CD14-positive monocyte (primary cell): Measurements from ENCODE around the gene EPS15. TPM values are rescaled to one million over a fixed set of nuclear protein-coding genes. Genes with fewer than 3 reads are reported as not detected.

Experiments used
- DNase-seq, 3 donors: peaks; one replicate each; pipeline ENCODE4 v3.0.0-alpha.2; 2011 to 2022
- H2AFZ ChIP-seq: 2 replicates; pipeline ENCODE4 v1.6.0; 2012; ENCODE audit warnings: mild to moderate bottlenecking, low read depth, low read length, inconsistent platforms; ENCODE audit not compliant: insufficient read depth, poor library complexity, severe bottlenecking
- H3K27ac ChIP-seq, 2 donors: 1 replicate in 1 of 2; 2 replicates in 1 of 2; pipeline ENCODE4 v1.5.1; 2012 to 2013; ENCODE audit warnings: low read length in 2 of 2, control low read depth in 1 of 2, inconsistent platforms in 1 of 2, low read depth in 1 of 2, mild to moderate bottlenecking in 1 of 2
- H3K27me3 ChIP-seq, 2 donors: one replicate each; pipeline versions ENCODE4 v1.6.0 to v1.6.1; 2011 to 2013; ENCODE audit warnings: low read length in 2 of 2; ENCODE audit not compliant: control insufficient read depth in 2 of 2, insufficient read depth in 2 of 2
- H3K36me3 ChIP-seq, 2 donors: replicated peaks in 1 of 2; 1 replicate in 1 of 2; 2 replicates in 1 of 2; pipeline versions ENCODE4 v1.5.1 to v1.6.1; 2012 to 2013; ENCODE audit warnings: low read length in 2 of 2, control low read depth in 1 of 2, inconsistent platforms in 1 of 2, mild to moderate bottlenecking in 1 of 2; ENCODE audit not compliant: insufficient read depth in 2 of 2, control insufficient read depth in 1 of 2
- H3K4me1 ChIP-seq, 2 donors: 1 replicate in 1 of 2; 2 replicates in 1 of 2; pipeline versions ENCODE4 v1.5.1 to v1.6.1; 2012 to 2013; ENCODE audit warnings: low read length in 2 of 2, control low read depth in 1 of 2, inconsistent platforms in 1 of 2, mild to moderate bottlenecking in 1 of 2, moderate library complexity in 1 of 2; ENCODE audit not compliant: insufficient read depth in 2 of 2, control insufficient read depth in 1 of 2
- H3K4me2 ChIP-seq: replicated peaks from 2 replicates; pipeline ENCODE3; 2012; ENCODE audit warnings: low read length, moderate library complexity, mild to moderate bottlenecking; ENCODE audit not compliant: poor library complexity, severe bottlenecking; ENCODE audit errors: extremely low read depth
- H3K4me3 ChIP-seq, 3 experiments: fragments of 200-600 bp in 1 of 3; sonication (generic) in 1 of 3; replicated peaks in 1 of 3; 1 replicate in 2 of 3; 2 replicates in 1 of 3; pipeline ENCODE4 v1.5.1; 2011 to 2013; ENCODE audit warnings: low read length in 3 of 3, mild to moderate bottlenecking in 3 of 3, control low read depth in 2 of 3, low read depth in 2 of 3, inconsistent platforms in 1 of 3, moderate library complexity in 1 of 3
- H3K79me2 ChIP-seq: 2 replicates; pipeline ENCODE4 v1.6.0; 2012; ENCODE audit warnings: mild to moderate bottlenecking, control low read depth, inconsistent platforms, low read length, moderate library complexity; ENCODE audit not compliant: insufficient read depth
- H3K9ac ChIP-seq: 2 replicates; pipeline ENCODE4 v1.6.0; 2017; ENCODE audit warnings: low read length, mild to moderate bottlenecking; ENCODE audit not compliant: insufficient read depth, poor library complexity, severe bottlenecking
- H3K9me3 ChIP-seq, 2 donors: replicated peaks in 1 of 2; 1 replicate in 1 of 2; 2 replicates in 1 of 2; pipeline versions ENCODE4 v1.5.1 to v1.6.1; 2012 to 2013; ENCODE audit warnings: low read length in 2 of 2, control low read depth in 1 of 2; ENCODE audit not compliant: control insufficient read depth in 1 of 2, insufficient read depth in 1 of 2
- H4K20me1 ChIP-seq: 2 replicates; pipeline ENCODE4 v1.6.0; 2012; ENCODE audit warnings: mild to moderate bottlenecking, low read length, control low read depth, moderate library complexity; ENCODE audit not compliant: insufficient read depth
- H3K27ac Mint-ChIP-seq, 7 donors: one replicate each; pipeline ENCODE4 v1.8.0; 2020; ENCODE audit warnings: mild to moderate bottlenecking in 7 of 7, mixed read lengths in 7 of 7, moderate library complexity in 6 of 7, inconsistent platforms in 2 of 7
- H3K27me3 Mint-ChIP-seq, 3 donors: one replicate each; pipeline ENCODE4 v1.8.0; 2021 to 2022; ENCODE audit warnings: low read depth in 3 of 3, mild to moderate bottlenecking in 3 of 3, mixed read lengths in 3 of 3, moderate library complexity in 3 of 3, inconsistent platforms in 1 of 3
- H3K36me3 Mint-ChIP-seq, 2 donors: one replicate each; pipeline ENCODE4 v1.8.0; 2020; ENCODE audit warnings: mixed read lengths in 2 of 2, inconsistent platforms in 1 of 2, mild to moderate bottlenecking in 1 of 2
- H3K4me1 Mint-ChIP-seq: one replicate; pipeline ENCODE4 v1.8.0; 2020; ENCODE audit warnings: mild to moderate bottlenecking, mixed read lengths
- H3K4me3 Mint-ChIP-seq, 2 donors: one replicate each; pipeline ENCODE4 v1.8.0; 2020; ENCODE audit warnings: mild to moderate bottlenecking in 2 of 2, mixed read lengths in 2 of 2, moderate library complexity in 1 of 2
- H3K9me3 Mint-ChIP-seq, 7 donors: one replicate each; pipeline ENCODE4 v1.8.0; 2020 to 2022; ENCODE audit warnings: mixed read lengths in 7 of 7, mild to moderate bottlenecking in 6 of 7, moderate library complexity in 6 of 7, inconsistent platforms in 2 of 7
- WGBS: methylation state at CpG from one replicate; pipeline ENCODE4 v1.1.5; 2013; ENCODE audit warnings: missing lambda C conversion rate; ENCODE audit not compliant: insufficient coverage; 5-methylcytosine and 5-hydroxymethylcytosine counted together
- intact Hi-C, 2 donors: fragments of 100-400 bp; cut with micrococcal nuclease; formaldehyde crosslinking; loops; one replicate each; pipeline versions ENCODE4 v1.15.0 to v1.15.1; 2023
- polyA plus RNA-seq, 3 donors: library from polyadenylated mRNA; depleted of rRNA in 1 of 3; unstranded in 2 of 3; stranded (reverse) in 1 of 3; fragments of 300-500 nt in 2 of 3; fragments of >200 nt in 1 of 3; fragmentation: Illumina TruSeq in 2 of 3; gene quantifications; 1 replicate in 2 of 3; 2 replicates in 1 of 3; pipeline ENCODE4 v1.2.3, GENCODE V29; 2012 to 2021
- TF ChIP-seq, protein P1 (sequence below): fragments of 200-600 bp; IDR thresholded peaks from one replicate; pipeline ENCODE4 v1.8.0; 2022; ENCODE audit warnings: antibody characterized with exemption, mild to moderate bottlenecking

The EPS15 gene
- polyA plus RNA-seq, 3 donors = 26.7 to 53.6 (median 36.4) TPM

DNA sequence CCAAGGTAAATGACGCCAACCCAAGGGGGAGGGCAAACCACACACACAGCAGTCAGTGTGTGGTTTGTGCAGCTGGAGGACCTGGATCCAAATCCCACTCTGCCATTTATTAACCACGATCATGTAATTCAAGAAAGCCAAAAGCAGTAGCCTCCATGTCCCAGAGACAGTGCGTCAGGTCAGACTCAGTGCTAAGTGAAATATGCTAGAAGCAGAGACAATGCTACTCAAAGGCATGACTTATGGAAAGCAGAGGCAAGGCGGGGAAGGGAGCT, 202.3 kb downstream of the EPS15 start:
- H3K4me1 Mint-ChIP-seq = peaks cover 15% of the 10 kb centered on the region
- no peak for DNase-seq
- peaks cover 0 to 5% (median 0%) of the 10 kb centered on the region in 3 donors for H3K27me3 Mint-ChIP-seq
- 93% methylated on average over 2 of the region's 4 CpGs for WGBS
- no peak overlapping the region for H3K27ac ChIP-seq
- no peak overlapping the region for H3K27ac Mint-ChIP-seq
- intact Hi-C loops = no loop called here
- no peaks in the 10 kb centered on the region for H3K36me3 ChIP-seq
- peaks cover 10 to 12% of the 10 kb centered on the region in 2 donors for H3K4me1 ChIP-seq
- H3K9me3 ChIP-seq = no peaks in the 10 kb centered on the region
- no peaks in the 10 kb centered on the region for H3K36me3 Mint-ChIP-seq
- no peaks in the 10 kb centered on the region for H3K27me3 ChIP-seq
- no peaks in the 10 kb centered on the region for H3K79me2 ChIP-seq
- TF ChIP-seq, protein P1, sequence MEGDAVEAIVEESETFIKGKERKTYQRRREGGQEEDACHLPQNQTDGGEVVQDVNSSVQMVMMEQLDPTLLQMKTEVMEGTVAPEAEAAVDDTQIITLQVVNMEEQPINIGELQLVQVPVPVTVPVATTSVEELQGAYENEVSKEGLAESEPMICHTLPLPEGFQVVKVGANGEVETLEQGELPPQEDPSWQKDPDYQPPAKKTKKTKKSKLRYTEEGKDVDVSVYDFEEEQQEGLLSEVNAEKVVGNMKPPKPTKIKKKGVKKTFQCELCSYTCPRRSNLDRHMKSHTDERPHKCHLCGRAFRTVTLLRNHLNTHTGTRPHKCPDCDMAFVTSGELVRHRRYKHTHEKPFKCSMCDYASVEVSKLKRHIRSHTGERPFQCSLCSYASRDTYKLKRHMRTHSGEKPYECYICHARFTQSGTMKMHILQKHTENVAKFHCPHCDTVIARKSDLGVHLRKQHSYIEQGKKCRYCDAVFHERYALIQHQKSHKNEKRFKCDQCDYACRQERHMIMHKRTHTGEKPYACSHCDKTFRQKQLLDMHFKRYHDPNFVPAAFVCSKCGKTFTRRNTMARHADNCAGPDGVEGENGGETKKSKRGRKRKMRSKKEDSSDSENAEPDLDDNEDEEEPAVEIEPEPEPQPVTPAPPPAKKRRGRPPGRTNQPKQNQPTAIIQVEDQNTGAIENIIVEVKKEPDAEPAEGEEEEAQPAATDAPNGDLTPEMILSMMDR = no peak
- no peak overlapping the region for H2AFZ ChIP-seq
- H3K4me3 Mint-ChIP-seq = no peak overlapping the region
- no peak overlapping the region for H3K4me2 ChIP-seq
- no peak overlapping the region for H3K9ac ChIP-seq
- H3K4me3 ChIP-seq = no peak overlapping the region
- peaks cover 0 to 2% (median 0%) of the 10 kb centered on the region in 7 donors for H3K9me3 Mint-ChIP-seq
- H4K20me1 ChIP-seq = no peaks in the 10 kb centered on the region

DNA sequence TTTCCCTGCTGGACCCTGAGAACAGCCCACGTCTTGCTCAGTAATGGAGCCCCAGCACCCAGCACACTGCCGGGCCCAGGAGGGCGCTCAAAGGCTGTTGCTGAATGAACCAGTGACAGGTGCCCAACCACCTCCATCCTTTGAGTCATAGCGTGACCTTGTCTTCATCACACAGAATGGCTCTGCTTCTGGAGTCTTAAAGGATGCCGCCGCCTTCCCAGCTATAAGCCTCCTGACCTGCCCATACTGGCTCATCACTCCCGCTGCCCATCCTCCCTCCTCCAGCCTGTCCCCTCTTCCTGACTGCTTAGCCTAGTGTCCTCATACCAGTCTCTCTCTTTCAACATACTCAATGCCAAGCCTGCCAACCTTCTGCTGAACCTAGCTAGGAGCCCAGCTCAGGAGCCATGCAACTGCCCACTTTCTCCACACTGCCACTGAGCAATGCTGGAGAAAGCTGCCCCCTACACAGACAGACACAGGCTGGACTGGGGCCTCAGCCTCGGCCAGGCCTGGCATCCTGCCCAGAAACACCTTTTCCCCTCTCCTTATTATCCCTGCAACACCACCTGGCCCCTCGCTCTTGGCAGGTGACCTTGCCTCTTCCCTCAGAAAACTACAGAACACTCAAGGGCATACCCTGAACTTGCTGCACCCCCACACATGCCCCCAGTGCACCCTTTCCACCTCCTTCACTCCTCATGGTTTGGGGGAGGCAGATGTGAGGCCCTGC, 202.8 kb downstream of the EPS15 start:
- H3K9me3 Mint-ChIP-seq = peaks cover 0 to 2% (median 0%) of the 10 kb centered on the region in 7 donors
- Histone ChIP-seq H3K79me2 (no peaks in the 10 kb centered on the region), H4K20me1 (no peaks in the 10 kb centered on the region), H2AFZ (no peak overlapping the region), H3K4me1 (peaks cover 10 to 12% of the 10 kb centered on the region in 2 donors), H3K36me3 (no peaks in the 10 kb centered on the region), H3K27me3 (no peaks in the 10 kb centered on the region), H3K4me3 (no peak overlapping the region), H3K27ac (no peak overlapping the region), H3K4me2 (no peak overlapping the region), H3K9me3 (no peaks in the 10 kb centered on the region), H3K9ac (no peak overlapping the region)
- H3K27me3 Mint-ChIP-seq = peaks cover 0 to 5% (median 0%) of the 10 kb centered on the region in 3 donors
- H3K36me3 Mint-ChIP-seq = no peaks in the 10 kb centered on the region
- TF ChIP-seq, protein P1 = no peak
- intact Hi-C loops = no loop called here
- H3K4me1 Mint-ChIP-seq = peaks cover 16% of the 10 kb centered on the region
- 87% methylated on average over 9 of the region's 9 CpGs for WGBS
- no peak for DNase-seq
- no peak overlapping the region for H3K4me3 Mint-ChIP-seq
- H3K27ac Mint-ChIP-seq = no peak overlapping the region
